GM12878 (cell line): Measurements from ENCODE around the gene LTC4S. TPM values are rescaled to one million over a fixed set of nuclear protein-coding genes. Genes with fewer than 3 reads are reported as not detected.

Source experiments
- ATAC-seq: fragments of 200-7000 bp; cut with Tn5 transposase; 3 replicates; pipeline ENCODE4 v1.9.1; 2020; ENCODE audit warnings: mild to moderate bottlenecking, moderate library complexity
- BruUV-seq: library from RNA; stranded (reverse); fragments of 400-500 nt; replicated peaks from 2 replicates; lab custom pipeline; 2021; lab: Mats Ljungman, UMichigan
- CTCF ChIA-PET: fragments of 300-600 bp; sonication (Branson Sonifier 250); formaldehyde crosslinking; extraction: SDS; loops from one replicate; lab custom pipeline; 2021; ENCODE audit warnings: inconsistent platforms; lab: Yijun Ruan, JAX
- POLR2A ChIA-PET: fragments of 350-600 bp; formaldehyde crosslinking; extraction: SDS; loops from one replicate; lab custom pipeline; 2021; ENCODE audit warnings: inconsistent platforms; lab: Charles Lee
- RAD21 ChIA-PET: fragments of 300-600 bp; sonication (Branson Sonifier 250); formaldehyde crosslinking; loops from one replicate; lab custom pipeline; 2023; ENCODE audit warnings: antibody characterized with exemption; ENCODE audit not compliant: unreplicated experiment; lab: Charles Lee
- SMC1A ChIA-PET: fragments of 300-600 bp; sonication (Branson Sonifier 250); formaldehyde crosslinking; loops from one replicate; lab custom pipeline; 2023; ENCODE audit not compliant: unreplicated experiment, uncharacterized antibody; lab: Charles Lee
- DNase-seq: peaks from one replicate; pipeline ENCODE4 v3.0.0-alpha.2; 2011; ENCODE audit warnings: low read depth, low spot score
- FAIRE-seq: peaks from 3 replicates; lab custom pipeline; 2011; peaks lifted over from hg19 to GRCh38; lab: Jason Lieb, UNC
- H2AFZ ChIP-seq: 2 replicates; pipeline ENCODE4 v1.6.0; 2011; ENCODE audit warnings: low read depth, low read length, control low read depth; ENCODE audit not compliant: control insufficient read depth
- H3K27ac ChIP-seq: 2 replicates; pipeline ENCODE4 v1.5.1; 2011; ENCODE audit warnings: control low read depth; ENCODE audit not compliant: control insufficient read depth, insufficient read depth
- H3K27me3 ChIP-seq, 2 experiments: replicated peaks in 1 of 2; 2 replicates each; pipeline versions ENCODE4 v1.6.0 to v1.6.1; 2011; ENCODE audit warnings: low read length in 1 of 2; ENCODE audit not compliant: control insufficient read depth in 2 of 2, insufficient read depth in 2 of 2
- H3K36me3 ChIP-seq, 2 experiments: 2 replicates each; pipeline ENCODE4 v1.5.1; 2011; ENCODE audit warnings: low read length in 1 of 2; ENCODE audit not compliant: control insufficient read depth in 2 of 2, insufficient read depth in 2 of 2
- H3K4me1 ChIP-seq: 2 replicates; pipeline ENCODE4 v1.6.1; 2011; ENCODE audit warnings: mild to moderate bottlenecking, low read length, moderate library complexity, mixed read lengths; ENCODE audit not compliant: control insufficient read depth, insufficient read depth
- H3K4me2 ChIP-seq: 2 replicates; pipeline ENCODE4 v1.6.0; 2011; ENCODE audit warnings: control low read depth; ENCODE audit not compliant: control insufficient read depth, insufficient read depth
- H3K4me3 ChIP-seq: fragments of 200-600 bp; sonication (generic); 2 replicates; pipeline ENCODE4 v1.5.1; 2016
- H3K79me2 ChIP-seq: 2 replicates; pipeline ENCODE4 v1.6.0; 2011; ENCODE audit warnings: low read length; ENCODE audit not compliant: control insufficient read depth, insufficient read depth
- H3K9ac ChIP-seq: 2 replicates; pipeline ENCODE4 v1.8.0; 2011; ENCODE audit warnings: low read length, control low read depth, mixed read lengths; ENCODE audit not compliant: control insufficient read depth, insufficient read depth
- H3K9me3 ChIP-seq: replicated peaks from 3 replicates; pipeline ENCODE4 v1.5.1; 2011; ENCODE audit warnings: mild to moderate bottlenecking, low read length; ENCODE audit not compliant: control insufficient read depth, insufficient read depth
- H4K20me1 ChIP-seq: 2 replicates; pipeline ENCODE4 v1.6.0; 2011; ENCODE audit not compliant: control insufficient read depth, insufficient read depth
- CEBPZ ChIP-seq: fragments of 150-350 bp; IDR thresholded peaks from 2 replicates; pipeline ENCODE4 v1.6.1; 2016; ENCODE audit warnings: low read depth, low read length
- E4F1 ChIP-seq: fragments of 450-650 bp; IDR thresholded peaks from 2 replicates; pipeline ENCODE4 v1.6.1; 2018; ENCODE audit warnings: borderline replicate concordance, mild to moderate bottlenecking; ENCODE audit not compliant: partially characterized antibody
- ETV6 ChIP-seq, 2 experiments: fragments of 450-650 bp in 1 of 2; IDR thresholded peaks in 1 of 2; conservative IDR thresholded peaks in 1 of 2; 2 replicates each; pipeline ENCODE4 v1.6.1; 2014; ENCODE audit warnings: antibody characterized with exemption in 1 of 2, borderline replicate concordance in 1 of 2, low read depth in 1 of 2, mild to moderate bottlenecking in 1 of 2, moderate library complexity in 1 of 2
- JUND ChIP-seq: IDR thresholded peaks from 2 replicates; pipeline ENCODE4 v1.6.1; 2012; ENCODE audit warnings: low read depth, mild to moderate bottlenecking, low read length, improper control_type of control experiment, moderate library complexity
- MXI1 ChIP-seq: fragments of 150-350 bp; IDR thresholded peaks from 2 replicates; pipeline ENCODE4 v1.6.1; 2011; ENCODE audit warnings: low read depth, mild to moderate bottlenecking, inconsistent platforms, low read length, improper control_type of control experiment
- NRF1 ChIP-seq: conservative IDR thresholded peaks from 2 replicates; pipeline ENCODE4 v1.6.1; 2011; ENCODE audit warnings: mild to moderate bottlenecking, low read depth, low read length, improper control_type of control experiment
- SMAD1 ChIP-seq: fragments of 450-650 bp; IDR thresholded peaks from 2 replicates; pipeline ENCODE4 v1.6.1; 2018; ENCODE audit warnings: mild to moderate bottlenecking, low read depth; ENCODE audit not compliant: partially characterized antibody
- SPI1 ChIP-seq: IDR thresholded peaks from 2 replicates; pipeline ENCODE4 v1.6.1; 2011; ENCODE audit warnings: low read depth, mild to moderate bottlenecking, low read length, moderate library complexity, borderline replicate concordance; ENCODE audit not compliant: insufficient read depth
- WGBS: methylation state at CpG from one replicate; pipeline ENCODE4 v1.1.6; 2016; ENCODE audit warnings: low lambda C conversion rate; ENCODE audit not compliant: insufficient replicate concordance, insufficient coverage; ENCODE audit errors: missing lambda C conversion rate; 5-methylcytosine and 5-hydroxymethylcytosine counted together
- in situ Hi-C: fragments of 300-500 bp; cut with MboI; formaldehyde crosslinking; loops from 9 replicates; pipeline ENCODE4 v1.14.3; 2018; ENCODE audit warnings: mixed read lengths
- intact Hi-C: fragments of 100-400 bp; cut with micrococcal nuclease; formaldehyde crosslinking; loops from one replicate; pipeline ENCODE4 v1.14.2; 2022; ENCODE audit not compliant: unreplicated experiment
- polyA plus RNA-seq, 11 experiments: library from polyadenylated mRNA; depleted of rRNA in 4 of 11; unstranded in 6 of 11; stranded (reverse) in 5 of 11; fragments of >200 nt; fragmentation: Nextera tagmentation in 4 of 11; fragmentation: Illumina TruSeq in 1 of 11; extraction: Ambion mirVana in 4 of 11; extraction: Trizol in 1 of 11; gene quantifications; 1 replicate in 1 of 11; 2 replicates in 10 of 11; pipeline versions ENCODE4 v1.2.1 to v1.2.3, GENCODE V29; 2011 to 2016; ENCODE audit warnings: inconsistent platforms in 2 of 11, missing spikeins in 2 of 11, low read depth in 1 of 11
- total RNA-seq, 4 experiments: library from RNA; depleted of rRNA in 3 of 4; stranded (reverse); fragments of >200 nt in 3 of 4; fragmentation: Illumina TruSeq in 1 of 4; extraction: Trizol in 1 of 4; gene quantifications; 2 replicates each; pipeline versions ENCODE4 v1.2.1 to v1.2.3, GENCODE V29; 2013 to 2021

The LTC4S gene
- total and polyA plus RNA-seq, 10 of the 15 experiments (the other 5 are each of a cell fraction or from before 2014, with no cell fraction given): 0.78 to 3.6 (median 1.8) TPM; not detected in 5

GRCh38 chr5:179762781-179763176 is 31.0 kb upstream of the LTC4S start:
- intact Hi-C loops: loop anchor here (5.0 to 10.0 kb wide), 2 partner anchors 35 to 212 kb away; no protein-coding TSS in a partner anchor
- H3K4me3 ChIP-seq: no peak overlapping the region
- ChIA-PET POLR2A (interaction anchor here (0.7 to 2.3 kb wide), 4 partner anchors 19 to 63 kb away, joined by 3 to 6 read pairs (median 4); partner anchors contain the start of genes MAML1 and SQSTM1), SMC1A (interaction anchor here (0.6 to 1.7 kb wide), 13 partner anchors 13 to 159 kb away, joined by 3 to 5 read pairs (median 3); partner anchors contain the start of genes LTC4S and MAML1), RAD21 (interaction anchor here (1.0 to 2.0 kb wide), 8 partner anchors 23 to 329 kb away, joined by 3 to 9 read pairs (median 6); partner anchors contain the start of genes HNRNPH1 and MAML1), CTCF (interaction anchor here (0.6 to 2.6 kb wide), 38 partner anchors 9 to 527 kb away, joined by 3 to 25 read pairs (median 5); partner anchors contain the start of genes LTC4S and MAML1)
- no peaks in the 10 kb centered on the region for H3K27me3 ChIP-seq
- TF ChIP-seq E4F1 (no peak), ETV6 (conservative IDR thresholded peaks at IDR 0.05 in 1 of 2, IDR thresholded peaks at IDR 0.05 in 1 of 2; ENCODE audit: borderline replicate concordance in 1 of 2, low read depth in 1 of 2) (no peak), MXI1 (no peak), SMAD1 (no peak), SPI1 (no peak), CEBPZ (no peak), JUND (no peak), NRF1 (no peak)
- H2AFZ ChIP-seq: no peak overlapping the region
- no peak overlapping the region for H3K27ac ChIP-seq
- H3K36me3 ChIP-seq: peaks cover 3 to 14% of the 10 kb centered on the region in 2 experiments; a peak in 3 of 4 replicates
- H3K79me2 ChIP-seq: peaks cover 37% of the 10 kb centered on the region
- ATAC-seq (no peak), DNase-seq (no peak), FAIRE-seq (peak; percentile 70)
- no peak overlapping the region for H3K9ac ChIP-seq
- H3K4me2 ChIP-seq: no peak overlapping the region
- no peaks in the 10 kb centered on the region for H3K9me3 ChIP-seq
- H3K4me1 ChIP-seq: peaks cover 30% of the 10 kb centered on the region
- in situ Hi-C loops: no loop called here
- 33% methylated on average over 3 of the region's 3 CpGs for WGBS
- peaks cover 4% of the 10 kb centered on the region; the same call in 1 of the 2 replicates for H4K20me1 ChIP-seq
- BruUV-seq: no TSS peak
